Endothelial cell of umbilical vein (primary cell): Measurements from ENCODE around the gene GLB1L2. TPM values are rescaled to one million over a fixed set of nuclear protein-coding genes. Genes with fewer than 3 reads are reported as not detected.

Experiments used
- BruUV-seq: library from RNA; stranded (reverse); fragments of 400-500 nt; replicated peaks from 2 replicates; lab custom pipeline; 2021; lab: Mats Ljungman, UMichigan
- CTCF ChIA-PET: fragments of 300-600, 350-600 bp; sonication (Branson Sonifier 250); formaldehyde crosslinking; loops from one replicate; lab custom pipeline; 2021; ENCODE audit warnings: antibody characterized with exemption, inconsistent platforms; lab: Charles Lee
- POLR2A ChIA-PET: fragments of 300-600, 350-600 bp; sonication (Branson Sonifier 250); formaldehyde crosslinking; loops from one replicate; lab custom pipeline; 2021; ENCODE audit warnings: antibody characterized with exemption, inconsistent platforms; lab: Charles Lee
- DNase-seq: peaks from one replicate; pipeline ENCODE4 v3.0.0-alpha.2; 2011; ENCODE audit warnings: low read depth, low spot score
- FAIRE-seq: peaks from 2 replicates; lab custom pipeline; 2011; peaks lifted over from hg19 to GRCh38; lab: Jason Lieb, UNC
- H2AFZ ChIP-seq: 2 replicates; pipeline ENCODE4 v1.6.0; 2012; ENCODE audit warnings: low read depth, low read length, control low read depth, inconsistent platforms
- H3K27ac ChIP-seq: 2 replicates; pipeline ENCODE4 v1.5.1; 2011; ENCODE audit warnings: low read depth, mild to moderate bottlenecking, control low read depth, low read length, moderate library complexity; ENCODE audit not compliant: insufficient read depth
- H3K27me3 ChIP-seq, 2 experiments: 2 replicates each; pipeline versions ENCODE4 v1.6.0 to v1.6.1; 2011; ENCODE audit warnings: low read length in 2 of 2, mixed read lengths in 1 of 2; ENCODE audit not compliant: control insufficient read depth in 2 of 2, insufficient read depth in 2 of 2
- H3K36me3 ChIP-seq, 2 experiments: 2 replicates in 1 of 2; 3 replicates in 1 of 2; pipeline ENCODE4 v1.5.1; 2011; ENCODE audit warnings: low read length in 2 of 2, mild to moderate bottlenecking in 1 of 2, moderate library complexity in 1 of 2; ENCODE audit not compliant: control insufficient read depth in 2 of 2, insufficient read depth in 2 of 2; ENCODE audit errors: extremely low read depth in 1 of 2
- H3K4me1 ChIP-seq: 3 replicates; pipeline ENCODE4 v1.5.1; 2011; ENCODE audit warnings: mild to moderate bottlenecking, low read length; ENCODE audit not compliant: control insufficient read depth, insufficient read depth; ENCODE audit errors: extremely low read depth
- H3K4me2 ChIP-seq: 2 replicates; pipeline ENCODE4 v1.6.1; 2011; ENCODE audit warnings: low read length, control low read depth, mixed read lengths; ENCODE audit not compliant: insufficient read depth
- H3K4me3 ChIP-seq, 3 experiments: fragments of 200-600 bp in 1 of 3; sonication (generic), shearing (Covaris generic) in 1 of 3; replicated peaks in 1 of 3; 2 replicates each; pipeline ENCODE4 v1.5.1; 2011 to 2016; ENCODE audit warnings: control low read depth in 3 of 3, low read length in 3 of 3, mild to moderate bottlenecking in 2 of 3, inconsistent platforms in 1 of 3, low read depth in 1 of 3, moderate library complexity in 1 of 3; ENCODE audit not compliant: insufficient read depth in 1 of 3
- H3K79me2 ChIP-seq: 2 replicates; pipeline ENCODE4 v1.6.0; 2012; ENCODE audit warnings: low read length, inconsistent platforms; ENCODE audit not compliant: control insufficient read depth, insufficient read depth
- H3K9ac ChIP-seq: replicated peaks from 2 replicates; pipeline ENCODE3; 2011; ENCODE audit warnings: low read length, control low read depth; ENCODE audit not compliant: insufficient read depth; ENCODE audit errors: extremely low read depth
- H3K9me1 ChIP-seq: replicated peaks from 3 replicates; pipeline ENCODE4 v1.6.0; 2011; ENCODE audit warnings: mild to moderate bottlenecking, low read length; ENCODE audit not compliant: control insufficient read depth, insufficient read depth; ENCODE audit errors: extremely low read depth
- H3K9me3 ChIP-seq: replicated peaks from 2 replicates; pipeline ENCODE4 v1.5.1; 2012; ENCODE audit warnings: low read length, inconsistent platforms; ENCODE audit not compliant: control insufficient read depth, insufficient read depth
- H4K20me1 ChIP-seq: replicated peaks from 2 replicates; pipeline ENCODE3; 2011; ENCODE audit warnings: mild to moderate bottlenecking, low read length; ENCODE audit not compliant: control insufficient read depth, insufficient read depth; ENCODE audit errors: extremely low read depth
- EZH2 ChIP-seq: IDR thresholded peaks from 2 replicates; pipeline ENCODE4 v1.6.1; 2012; ENCODE audit warnings: borderline replicate concordance, low read depth, mild to moderate bottlenecking, moderate library complexity, low read length, inconsistent platforms; ENCODE audit not compliant: severe bottlenecking
- FOS ChIP-seq: IDR thresholded peaks from 2 replicates; pipeline ENCODE4 v1.6.1; 2011; ENCODE audit warnings: mild to moderate bottlenecking, low read length, moderate library complexity, borderline replicate concordance; ENCODE audit not compliant: insufficient read depth
- GATA2 ChIP-seq: IDR thresholded peaks from 2 replicates; pipeline ENCODE4 v1.7.0; 2011; ENCODE audit warnings: low read depth, mild to moderate bottlenecking, moderate library complexity, mixed read lengths, low read length; ENCODE audit not compliant: insufficient read length, insufficient read depth
- JUN ChIP-seq: IDR thresholded peaks from 2 replicates; pipeline ENCODE4 v1.6.1; 2011; ENCODE audit warnings: borderline replicate concordance, low read depth; ENCODE audit not compliant: insufficient read length, insufficient read depth
- MYC ChIP-seq: IDR thresholded peaks from one replicate; pipeline ENCODE4 v1.6.1; 2011; ENCODE audit warnings: mild to moderate bottlenecking, low read depth, low read length
- POLR2A ChIP-seq: IDR thresholded peaks from 2 replicates; pipeline ENCODE4 v1.6.1; 2012; ENCODE audit warnings: low read depth, mild to moderate bottlenecking, control low read depth, low read length
- POLR2AphosphoS5 ChIP-seq: IDR thresholded peaks from 2 replicates; pipeline ENCODE4 v1.6.1; 2012; ENCODE audit warnings: low read depth, mild to moderate bottlenecking, control low read depth, low read length, moderate library complexity; ENCODE audit not compliant: insufficient read depth
- dilution Hi-C: fragments of 300-500 bp; cut with MboI; formaldehyde crosslinking; loops from one replicate; pipeline ENCODE4 v1.15.0; 2019; ENCODE audit warnings: low sequenced_read_pairs; ENCODE audit not compliant: extremely low pct_ligation_motif_present
- intact Hi-C: fragments of 100-400 bp; cut with micrococcal nuclease; formaldehyde crosslinking; loops from one replicate; pipeline ENCODE4 v1.10.0; 2022
- polyA plus RNA-seq, 4 experiments: library from polyadenylated mRNA; depleted of rRNA in 3 of 4; stranded (reverse) in 3 of 4; unstranded in 1 of 4; fragments of >200 nt; gene quantifications; 2 replicates each; pipeline versions ENCODE4 v1.2.1 to v1.2.3, GENCODE V29; 2011 to 2012; ENCODE audit warnings: missing spikeins in 1 of 4
- total RNA-seq: library from RNA; stranded (reverse); gene quantifications from 2 replicates; pipeline ENCODE4 v1.2.3, GENCODE V29; 2021
- TF ChIP-seq, protein P1 (sequence below), 2 donors: IDR thresholded peaks; 1 replicate in 1 of 2; 2 replicates in 1 of 2; pipeline ENCODE4 v1.5.1; 2011; ENCODE audit warnings: low read length in 2 of 2, mild to moderate bottlenecking in 2 of 2, moderate library complexity in 2 of 2, control low read depth in 1 of 2, inconsistent platforms in 1 of 2, low read depth in 1 of 2; ENCODE audit not compliant: insufficient read depth in 1 of 2; ENCODE audit errors: extremely low read depth in 1 of 2
- TF ChIP-seq, protein P2 (sequence below): IDR thresholded peaks from 2 replicates; pipeline ENCODE4 v1.6.1; 2011; ENCODE audit not compliant: insufficient read depth, insufficient read length

GLB1L2 gene
- total and polyA plus RNA-seq, 2 donors (not counting 3 experiments of a cell fraction or from before 2014, with no cell fraction given): 0.55 to 0.59 TPM

DNA sequence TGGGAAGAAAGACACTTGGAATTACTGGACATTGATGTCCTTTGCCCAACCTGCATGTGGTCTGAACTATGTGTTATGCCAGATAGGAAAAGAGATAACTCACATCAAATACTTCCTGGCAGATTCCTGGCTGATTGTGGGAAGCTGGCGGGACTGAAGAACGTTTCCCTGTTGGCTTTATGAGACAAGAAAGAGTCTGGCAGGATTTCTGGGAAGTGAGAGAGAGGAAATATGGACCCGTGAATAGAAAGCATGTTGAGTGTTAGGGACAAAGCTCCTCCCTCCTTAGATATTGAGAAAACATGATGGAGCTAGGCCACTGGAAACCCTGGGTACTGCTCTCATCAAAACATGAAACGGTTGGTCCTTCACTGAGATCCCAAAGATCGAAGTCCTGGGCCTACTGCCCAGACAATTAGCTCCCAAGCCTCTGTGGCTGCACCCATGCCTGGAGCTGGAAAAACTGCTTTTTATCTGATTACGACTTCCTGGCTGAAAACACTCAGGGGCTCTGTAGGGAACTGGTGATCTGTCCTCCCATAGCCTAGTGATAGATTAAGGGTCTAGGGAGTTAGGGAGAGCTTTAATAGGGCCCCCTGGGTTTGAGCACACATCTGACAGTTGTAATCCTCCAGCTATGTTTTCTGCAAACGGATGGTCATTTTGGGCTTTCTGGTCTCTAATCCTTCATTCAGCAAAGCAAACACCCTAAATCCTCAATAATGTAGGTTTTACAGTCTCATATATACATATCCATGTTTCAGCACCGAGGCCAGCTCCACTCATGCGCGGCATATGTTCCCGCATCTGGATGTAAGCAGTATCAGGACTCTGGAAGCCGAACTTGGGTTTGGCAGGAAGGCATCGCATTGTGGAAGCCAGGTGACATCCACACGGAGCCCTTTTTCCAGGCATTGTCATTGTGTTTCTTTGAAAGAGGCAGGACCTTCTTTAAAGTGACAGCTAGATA is 86.4 kb downstream of the GLB1L2 start:
- peaks cover 10 to 13% of the 10 kb centered on the region in 2 experiments for H3K27me3 ChIP-seq
- FAIRE-seq: no peak
- DNase-seq: peak; percentile 2
- H3K9ac ChIP-seq: no peak overlapping the region
- H2AFZ ChIP-seq: no peak overlapping the region
- H3K9me1 ChIP-seq: no peaks in the 10 kb centered on the region
- H4K20me1 ChIP-seq: no peaks in the 10 kb centered on the region
- no peak overlapping the region for H3K27ac ChIP-seq
- POLR2A ChIA-PET: no interaction called here
- no peak overlapping the region for H3K4me2 ChIP-seq
- CTCF ChIA-PET: no interaction called here
- no peak overlapping the region for H3K4me3 ChIP-seq
- no peaks in the 10 kb centered on the region for H3K4me1 ChIP-seq
- H3K9me3 ChIP-seq: no peaks in the 10 kb centered on the region
- intact Hi-C loops: no loop called here
- no TSS peak for BruUV-seq
- dilution Hi-C loops: no loop called here
- no peaks in the 10 kb centered on the region for H3K79me2 ChIP-seq
- TF ChIP-seq, protein P1, sequence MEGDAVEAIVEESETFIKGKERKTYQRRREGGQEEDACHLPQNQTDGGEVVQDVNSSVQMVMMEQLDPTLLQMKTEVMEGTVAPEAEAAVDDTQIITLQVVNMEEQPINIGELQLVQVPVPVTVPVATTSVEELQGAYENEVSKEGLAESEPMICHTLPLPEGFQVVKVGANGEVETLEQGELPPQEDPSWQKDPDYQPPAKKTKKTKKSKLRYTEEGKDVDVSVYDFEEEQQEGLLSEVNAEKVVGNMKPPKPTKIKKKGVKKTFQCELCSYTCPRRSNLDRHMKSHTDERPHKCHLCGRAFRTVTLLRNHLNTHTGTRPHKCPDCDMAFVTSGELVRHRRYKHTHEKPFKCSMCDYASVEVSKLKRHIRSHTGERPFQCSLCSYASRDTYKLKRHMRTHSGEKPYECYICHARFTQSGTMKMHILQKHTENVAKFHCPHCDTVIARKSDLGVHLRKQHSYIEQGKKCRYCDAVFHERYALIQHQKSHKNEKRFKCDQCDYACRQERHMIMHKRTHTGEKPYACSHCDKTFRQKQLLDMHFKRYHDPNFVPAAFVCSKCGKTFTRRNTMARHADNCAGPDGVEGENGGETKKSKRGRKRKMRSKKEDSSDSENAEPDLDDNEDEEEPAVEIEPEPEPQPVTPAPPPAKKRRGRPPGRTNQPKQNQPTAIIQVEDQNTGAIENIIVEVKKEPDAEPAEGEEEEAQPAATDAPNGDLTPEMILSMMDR (IDR thresholded peaks at IDR 0.05; ENCODE audit: extremely low read depth in 1 of 2, insufficient read depth in 1 of 2, low read depth in 1 of 2, low read length in 2 of 2): no peak
- TF ChIP-seq GATA2: no peak
- H3K36me3 ChIP-seq: no peaks in the 10 kb centered on the region

DNA sequence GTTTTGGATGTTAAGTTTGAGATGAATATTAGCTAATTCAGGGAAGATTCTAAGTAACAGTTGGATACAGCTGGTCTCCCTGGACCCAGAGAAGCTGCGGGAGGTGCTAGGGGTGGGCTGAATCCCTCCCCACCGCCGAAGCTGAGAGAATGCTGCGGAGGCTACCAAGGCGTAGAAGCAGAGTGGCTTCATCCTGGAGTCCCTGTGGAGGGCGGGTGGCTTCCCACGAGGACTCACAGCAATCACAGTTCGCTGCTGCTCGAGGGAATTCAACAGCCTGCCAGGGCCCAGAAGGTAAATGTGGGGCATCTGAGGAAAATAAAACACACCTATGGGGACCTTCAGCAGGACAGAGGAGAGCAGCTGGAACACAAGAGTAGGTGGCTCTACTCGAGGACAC is 91.3 kb downstream of the GLB1L2 start:
- no peaks in the 10 kb centered on the region for H3K27me3 ChIP-seq
- H3K36me3 ChIP-seq: no peaks in the 10 kb centered on the region
- H3K27ac ChIP-seq: no peak overlapping the region
- no peak overlapping the region for H3K4me2 ChIP-seq
- H3K9ac ChIP-seq: no peak overlapping the region
- no peaks in the 10 kb centered on the region for H4K20me1 ChIP-seq
- H3K79me2 ChIP-seq: no peaks in the 10 kb centered on the region
- no peak for DNase-seq
- dilution Hi-C loops: no loop called here
- FAIRE-seq: no peak
- H3K4me3 ChIP-seq: no peak overlapping the region
- no TSS peak for BruUV-seq
- TF ChIP-seq, protein P2, sequence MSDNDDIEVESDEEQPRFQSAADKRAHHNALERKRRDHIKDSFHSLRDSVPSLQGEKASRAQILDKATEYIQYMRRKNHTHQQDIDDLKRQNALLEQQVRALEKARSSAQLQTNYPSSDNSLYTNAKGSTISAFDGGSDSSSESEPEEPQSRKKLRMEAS: no peak
- TF ChIP-seq FOS (no peak), POLR2A (no peak), POLR2AphosphoS5 (no peak), EZH2 (no peak), JUN (no peak), MYC (no peak), GATA2 (no peak)
- TF ChIP-seq, protein P1 (IDR thresholded peaks at IDR 0.05; ENCODE audit: extremely low read depth in 1 of 2, insufficient read depth in 1 of 2, low read depth in 1 of 2, low read length in 2 of 2): no peak
- POLR2A ChIA-PET: no interaction called here
- H2AFZ ChIP-seq: no peak overlapping the region
- H3K9me1 ChIP-seq: no peaks in the 10 kb centered on the region
- CTCF ChIA-PET: no interaction called here
- intact Hi-C loops: no loop called here
- no peaks in the 10 kb centered on the region for H3K4me1 ChIP-seq
- H3K9me3 ChIP-seq: no peaks in the 10 kb centered on the region
